ENCODE data around the gene TSPEAR. TPM values are rescaled to one million over a fixed set of nuclear protein-coding genes. Genes with fewer than 3 reads are reported as not detected.

Gene TSPEAR
- total RNA-seq, 4 donors from 2014 or later, result not detected

GRCh38 chr21:44671911-44672310 lies 39.5 kb downstream of the TSPEAR start:
- TF ChIP-seq POLR2A (IDR thresholded peaks at IDR 0.05), result no peak
- no peak for TF ChIP-seq EP300 (IDR thresholded peaks at IDR 0.05)
- TF ChIP-seq, protein P1, sequence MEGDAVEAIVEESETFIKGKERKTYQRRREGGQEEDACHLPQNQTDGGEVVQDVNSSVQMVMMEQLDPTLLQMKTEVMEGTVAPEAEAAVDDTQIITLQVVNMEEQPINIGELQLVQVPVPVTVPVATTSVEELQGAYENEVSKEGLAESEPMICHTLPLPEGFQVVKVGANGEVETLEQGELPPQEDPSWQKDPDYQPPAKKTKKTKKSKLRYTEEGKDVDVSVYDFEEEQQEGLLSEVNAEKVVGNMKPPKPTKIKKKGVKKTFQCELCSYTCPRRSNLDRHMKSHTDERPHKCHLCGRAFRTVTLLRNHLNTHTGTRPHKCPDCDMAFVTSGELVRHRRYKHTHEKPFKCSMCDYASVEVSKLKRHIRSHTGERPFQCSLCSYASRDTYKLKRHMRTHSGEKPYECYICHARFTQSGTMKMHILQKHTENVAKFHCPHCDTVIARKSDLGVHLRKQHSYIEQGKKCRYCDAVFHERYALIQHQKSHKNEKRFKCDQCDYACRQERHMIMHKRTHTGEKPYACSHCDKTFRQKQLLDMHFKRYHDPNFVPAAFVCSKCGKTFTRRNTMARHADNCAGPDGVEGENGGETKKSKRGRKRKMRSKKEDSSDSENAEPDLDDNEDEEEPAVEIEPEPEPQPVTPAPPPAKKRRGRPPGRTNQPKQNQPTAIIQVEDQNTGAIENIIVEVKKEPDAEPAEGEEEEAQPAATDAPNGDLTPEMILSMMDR (IDR thresholded peaks at IDR 0.05), result no peak
- WGBS, 2 donors, result 92% methylated on average over 1 of the region's 1 CpG
- no peak for DNase-seq (ENCODE audit: low spot score in 2 of 2)
- H3K36me3 ChIP-seq, result no peaks in the 10 kb centered on the region
- H3K27me3 ChIP-seq, result no peaks in the 10 kb centered on the region
- H3K4me3 ChIP-seq, result no peak overlapping the region
- no peak overlapping the region for H3K27ac ChIP-seq
- peaks cover 0 to 55% (median 8%) of the 10 kb centered on the region in 4 donors for H3K9me3 ChIP-seq
- no peaks in the 10 kb centered on the region for H3K4me1 ChIP-seq

- Histone ChIP-seq H3K4me1 (no peaks in the 10 kb centered on the region), H3K4me3 (no peak overlapping the region), H3K36me3 (no peaks in the 10 kb centered on the region), H3K27ac (no peak overlapping the region), H3K27me3 (no peaks in the 10 kb centered on the region), H3K9me3 (peaks cover 0 to 55% (median 8%) of the 10 kb centered on the region in 4 donors)
- TF ChIP-seq POLR2A (IDR thresholded peaks at IDR 0.05) (no peak), EP300 (IDR thresholded peaks at IDR 0.05) (no peak)
- TF ChIP-seq, protein P1 (IDR thresholded peaks at IDR 0.05), result no peak
- DNase-seq (ENCODE audit: low spot score in 2 of 2), result no peak
- WGBS, 2 donors, result 80 to 91% methylated on average over 3 of the region's 3 CpGs
These were observed 40.5 kb downstream of the TSPEAR start for GRCh38 chr21:44670642-44671432.

DNA sequence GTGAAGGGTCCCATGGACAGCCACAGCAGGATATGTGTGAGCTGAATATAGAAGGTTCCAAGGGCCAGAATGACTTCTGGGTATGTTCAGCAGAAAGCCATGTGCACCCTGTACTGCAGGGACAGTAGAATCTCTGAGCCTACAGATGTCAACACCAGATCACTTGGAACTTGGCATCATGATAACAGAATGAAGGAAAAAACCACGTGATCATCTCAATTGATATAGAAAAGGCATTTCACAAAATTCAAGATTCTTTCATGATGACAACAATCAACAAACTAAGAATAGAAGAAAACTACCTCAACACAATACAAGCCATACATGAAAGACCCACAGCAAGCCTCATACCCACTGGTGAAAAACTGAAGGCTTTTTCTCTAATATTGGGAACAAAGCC lies 43.8 kb downstream of the TSPEAR start:
- WGBS, 2 donors, result 53 to 57% methylated on average over 1 of the region's 1 CpG
- no peak overlapping the region for H3K4me3 ChIP-seq

GRCh38 chr21:44666401-44667320 lies 44.7 kb downstream of the TSPEAR start, which contains the start of gene KRTAP12-2:
Gene KRTAP12-2, minus strand, starts transcription at chr21:44666927. Its CDS starts 41 bp downstream, at chr21:44666886.
- H3K27me3 ChIP-seq, result no peaks in the 10 kb centered on the region
- no peak for TF ChIP-seq POLR2A (IDR thresholded peaks at IDR 0.05)
- TF ChIP-seq EP300 (IDR thresholded peaks at IDR 0.05), result no peak
- TF ChIP-seq, protein P1 (IDR thresholded peaks at IDR 0.05), result no peak
- 56 to 89% methylated on average over 14 to 19 of the region's 19 CpGs for WGBS, 2 donors
- no peak within 1 kb of the TSS for H3K27ac ChIP-seq
- no peaks in the 10 kb centered on the region for H3K4me1 ChIP-seq
- H3K9me3 ChIP-seq, result peaks cover 0 to 43% (median 3%) of the 10 kb centered on the region in 4 donors
- H3K4me3 ChIP-seq, result no peak within 1 kb of the TSS
- H3K36me3 ChIP-seq, result no peaks in the 10 kb centered on the region
- DNase-seq (ENCODE audit: low spot score in 2 of 2), result no peak

More for the DNA sequence above, 43.8 kb downstream of the TSPEAR start:
- DNase-seq (ENCODE audit: low spot score in 2 of 2), result no peak
- Histone ChIP-seq H3K9me3 (peaks cover 0 to 53% (median 4%) of the 10 kb centered on the region in 4 donors), H3K27ac (no peak overlapping the region), H3K36me3 (no peaks in the 10 kb centered on the region), H3K4me1 (no peaks in the 10 kb centered on the region), H3K27me3 (no peaks in the 10 kb centered on the region)
- TF ChIP-seq POLR2A (IDR thresholded peaks at IDR 0.05), result no peak
- TF ChIP-seq, protein P1 (IDR thresholded peaks at IDR 0.05), result no peak
- TF ChIP-seq EP300 (IDR thresholded peaks at IDR 0.05), result no peak
